Endometrial microvascular endothelial cells (primary cell): ENCODE results near the gene CCL3. TPM values are rescaled to one million over a fixed set of nuclear protein-coding genes. Genes with fewer than 3 reads are reported as not detected.
"Not testable (repeated sequence)": the region's sequence is repeated elsewhere in the genome, so short reads cannot be mapped to it uniquely, and the experiment has no call there.

ENCODE experiments used
- in situ Hi-C: cut with HindIII; loops from 2 replicates; pipeline ENCODE4 v1.10.0; 2017; ENCODE audit warnings: low sequenced_read_pairs, low pct_unique_long_range_greater_than_20kb; ENCODE audit errors: inconsistent ontology term
- total RNA-seq: library from RNA; depleted of rRNA; stranded (reverse); fragments of >200 nt; gene quantifications from one replicate; pipeline ENCODE4 v1.2.3, GENCODE V29; 2015; ENCODE audit errors: inconsistent ontology term

Gene CCL3
- not detected for total RNA-seq

- in situ Hi-C loops: no loop called here
Measured at GRCh38 chr17:36089888-36090836, at the start of gene CCL3. TSS of gene CCL3 (minus strand) at chr17:36090143. CDS start at chr17:36090058, 85 bp downstream.

GRCh38 chr17:36136439-36136838 is 46.5 kb upstream of the CCL3 start:
- in situ Hi-C loops: no loop called here

DNA sequence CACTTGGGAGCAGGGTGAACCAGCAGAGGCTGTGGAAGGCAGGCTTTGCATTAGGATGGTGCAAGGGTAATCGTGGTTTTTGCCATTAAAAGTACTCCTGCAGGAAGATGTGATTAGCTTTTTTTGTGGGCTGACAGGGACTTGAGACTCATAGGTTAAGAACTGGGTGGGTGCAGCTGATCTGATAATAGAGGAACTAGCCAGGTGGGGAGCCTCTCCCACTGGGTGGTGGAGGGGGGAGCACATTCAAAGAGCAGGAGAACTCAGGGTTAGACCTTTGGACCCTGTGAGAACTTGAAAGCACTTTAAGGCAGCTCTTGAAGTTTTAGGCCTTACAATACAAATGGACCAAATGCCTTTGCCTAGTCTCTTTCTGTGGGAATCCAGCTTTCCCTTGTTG is 46.1 kb upstream of the CCL3 start:
- in situ Hi-C loops: no loop called here

- in situ Hi-C loops: no loop called here
Measured at GRCh38 chr17:36135465-36135864, 45.5 kb upstream of the CCL3 start.

- in situ Hi-C loops: no loop called here
Measured at GRCh38 chr17:36133602-36134236, 43.8 kb upstream of the CCL3 start.

DNA sequence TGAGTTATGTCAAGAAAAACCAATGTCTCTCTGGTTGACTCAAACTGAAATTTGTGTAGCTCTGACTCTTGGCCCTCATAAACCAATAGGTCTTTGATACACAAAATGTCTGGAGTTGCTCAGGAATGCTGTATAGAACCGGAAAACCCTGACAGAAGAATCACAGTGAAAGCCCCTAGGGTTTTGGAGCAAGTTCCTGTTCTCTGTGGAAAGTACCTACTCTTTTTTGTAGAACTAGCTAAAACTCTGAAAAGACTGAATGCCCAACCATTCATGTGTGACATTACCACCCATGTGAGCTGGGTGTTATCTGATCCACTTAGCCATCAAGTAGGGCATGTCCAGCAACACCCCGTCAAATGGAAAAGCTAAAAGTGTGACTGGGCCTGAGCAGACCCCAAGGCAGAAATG is 42.5 kb upstream of the CCL3 start:
- in situ Hi-C loops: no loop called here

DNA sequence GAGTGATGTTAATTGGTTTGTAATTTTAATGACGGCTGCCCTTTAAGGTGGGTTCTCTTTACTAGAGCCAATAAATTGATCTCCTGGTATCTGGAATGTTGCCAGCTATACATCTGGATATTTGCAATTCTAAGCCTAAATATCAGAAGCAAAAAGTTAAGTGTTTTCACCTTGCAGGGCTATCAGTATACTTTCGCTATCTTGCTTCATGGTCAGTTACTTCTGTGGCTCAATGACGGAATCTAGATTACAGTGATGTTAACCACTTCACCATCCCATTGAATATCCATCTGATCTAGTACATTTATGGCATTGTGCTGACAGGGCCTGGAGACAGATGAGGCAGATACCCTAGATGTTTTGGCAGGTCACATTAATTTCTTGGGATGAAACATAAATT is 42.0 kb upstream of the CCL3 start:
- in situ Hi-C loops: no loop called here

- in situ Hi-C loops: no loop called here
Measured at GRCh38 chr17:36131421-36131820, 41.5 kb upstream of the CCL3 start.

DNA sequence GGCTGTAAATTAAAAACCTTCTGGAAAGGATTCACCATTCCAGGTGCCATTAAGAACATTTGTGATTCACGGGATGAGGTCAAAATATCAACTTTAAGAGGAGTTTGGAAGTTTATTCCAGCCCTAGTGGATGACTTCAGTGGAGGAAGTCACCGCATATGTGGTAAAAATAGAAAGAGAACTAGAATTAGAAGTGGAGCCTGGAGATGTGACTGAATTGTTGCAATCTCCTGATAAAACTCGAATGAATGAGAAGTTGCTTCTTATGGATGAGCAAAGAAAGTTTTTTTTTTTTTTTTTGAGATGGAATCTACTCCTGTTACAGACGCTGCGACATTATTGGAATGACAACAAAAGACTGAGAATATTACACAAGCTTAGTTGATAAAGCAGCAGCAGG is 40.4 kb upstream of the CCL3 start:
- in situ Hi-C loops: no loop called here

DNA sequence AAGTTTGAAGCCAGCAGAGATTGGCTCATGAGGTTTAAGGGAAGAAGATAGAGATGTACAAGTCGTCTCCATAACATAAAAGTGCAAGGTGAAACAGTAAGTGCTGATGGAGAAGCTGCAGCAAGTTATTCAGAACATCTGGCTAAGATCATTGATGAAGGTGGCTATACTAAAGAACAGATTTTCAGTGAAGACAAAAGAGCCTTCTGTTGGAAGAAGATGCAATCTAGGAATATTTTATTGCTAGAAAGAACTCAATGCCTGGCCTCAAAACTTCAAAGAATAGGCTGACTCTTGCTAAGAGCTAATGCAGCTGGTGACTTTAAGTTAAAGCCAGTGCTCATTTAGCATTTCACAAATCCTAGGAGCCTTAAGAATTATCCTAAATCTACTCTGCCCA is 39.7 kb upstream of the CCL3 start:
- in situ Hi-C loops: no loop called here

DNA sequence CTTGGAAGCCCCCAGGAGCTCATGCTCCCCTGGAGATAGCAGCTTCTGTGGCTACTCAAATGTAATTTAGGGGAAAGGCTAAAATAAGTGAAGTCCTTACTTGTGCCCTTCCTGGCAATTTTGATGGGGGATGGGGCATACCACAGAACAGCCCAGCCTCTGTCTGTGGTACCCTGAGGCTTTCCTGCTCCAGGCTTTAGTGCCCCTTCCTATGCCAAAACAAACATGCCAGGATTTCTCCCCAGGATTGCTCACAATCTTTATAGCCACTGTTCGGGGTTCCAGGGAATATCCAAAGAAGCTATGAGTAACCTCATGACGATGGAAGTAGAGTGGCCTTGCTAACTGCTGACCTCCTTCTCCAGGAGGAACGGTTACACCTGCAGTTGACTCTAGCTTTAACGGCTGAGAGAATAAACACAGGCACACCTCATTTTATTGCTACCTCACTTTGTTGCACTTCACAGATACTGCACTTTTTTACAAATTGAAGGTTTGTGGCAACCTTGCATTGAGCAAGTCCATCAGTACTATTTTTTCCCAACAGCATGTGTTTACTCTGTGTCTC is 38.6 kb upstream of the CCL3 start:
- in situ Hi-C loops: no loop called here

- in situ Hi-C loops: no loop called here
Measured at GRCh38 chr17:36127911-36128310, 38.0 kb upstream of the CCL3 start.

- in situ Hi-C loops: no loop called here
Measured at GRCh38 chr17:36127199-36127893, 37.4 kb upstream of the CCL3 start.

- in situ Hi-C loops: no loop called here
Measured at GRCh38 chr17:36124879-36125824, 35.2 kb upstream of the CCL3 start.

GRCh38 chr17:36123431-36123830 is 33.5 kb upstream of the CCL3 start:
- in situ Hi-C loops: no loop called here

- in situ Hi-C loops: not testable (repeated sequence)
Measured at GRCh38 chr17:36121099-36121498, 31.2 kb upstream of the CCL3 start.

- in situ Hi-C loops: no loop called here
Measured at GRCh38 chr17:36120221-36120620, 30.3 kb upstream of the CCL3 start.
